ENCODE measurements around the gene ATG14.
"Not testable (repeated sequence)": the region's sequence is repeated elsewhere in the genome, so short reads cannot be mapped to it uniquely, and the experiment has no call there.

The ATG14 gene

GRCh38 chr14:55386037-55386808, 25.4 kb downstream of the ATG14 start:
- no peak for DNase-seq

- no peak for DNase-seq
Measured at GRCh38 chr14:55384536-55384935, 27.1 kb downstream of the ATG14 start.

- no peak for DNase-seq
Measured at GRCh38 chr14:55383541-55384140, 28.0 kb downstream of the ATG14 start.

GRCh38 chr14:55383056-55383466, 28.6 kb downstream of the ATG14 start:
- DNase-seq, result not testable (repeated sequence)

- DNase-seq, result no peak
Measured at GRCh38 chr14:55382483-55382882, 29.1 kb downstream of the ATG14 start.

- DNase-seq, result no peak
Measured at GRCh38 chr14:55381561-55381960, 30.1 kb downstream of the ATG14 start.

- DNase-seq, result no peak
Measured at GRCh38 chr14:55381040-55381439, 30.6 kb downstream of the ATG14 start.

GRCh38 chr14:55377236-55377635, 34.4 kb downstream of the ATG14 start:
- no peak for DNase-seq

GRCh38 chr14:55374771-55375170, 36.9 kb downstream of the ATG14 start:
- DNase-seq, result no peak

GRCh38 chr14:55373784-55374705, 37.6 kb downstream of the ATG14 start:
- no peak for DNase-seq

- no peak for DNase-seq
Measured at GRCh38 chr14:55372825-55373224, 38.8 kb downstream of the ATG14 start.

- DNase-seq, result no peak
Measured at GRCh38 chr14:55372423-55372822, 39.2 kb downstream of the ATG14 start.

GRCh38 chr14:55370883-55371455, 40.7 kb downstream of the ATG14 start:
- DNase-seq, result no peak

- DNase-seq, result no peak
Measured at GRCh38 chr14:55366271-55366670, 45.4 kb downstream of the ATG14 start.

- no peak for DNase-seq
Measured at GRCh38 chr14:55361190-55361589, 50.4 kb downstream of the ATG14 start.

- no peak for DNase-seq
Measured at GRCh38 chr14:55359307-55359706, 52.3 kb downstream of the ATG14 start.

- peak in 3 of 4 experiments; percentile 11 to 45 (median 33) for DNase-seq
Measured at GRCh38 chr14:55356913-55357312, 54.7 kb downstream of the ATG14 start.

GRCh38 chr14:55355922-55356321, 55.7 kb downstream of the ATG14 start:
- no peak for DNase-seq

- peak; percentile 27 to 63 (median 54) for DNase-seq
Measured at GRCh38 chr14:55354500-55354899, 57.1 kb downstream of the ATG14 start.

GRCh38 chr14:55353686-55354467, 57.8 kb downstream of the ATG14 start:
- DNase-seq, result no peak

- no peak for DNase-seq
Measured at GRCh38 chr14:55352201-55352600, 59.4 kb downstream of the ATG14 start.

- no peak for DNase-seq
Measured at GRCh38 chr14:55351111-55351510, 60.5 kb downstream of the ATG14 start.
